ENCODE data around the gene ERAL1. TPM values are rescaled to one million over a fixed set of nuclear protein-coding genes. Genes with fewer than 3 reads are reported as not detected.

The ERAL1 gene
- total and polyA plus RNA-seq, 2 of the 13 experiments (the other 11 are each of a cell fraction or from before 2014, with no cell fraction given), result 46.9 to 72.2 TPM

DNA sequence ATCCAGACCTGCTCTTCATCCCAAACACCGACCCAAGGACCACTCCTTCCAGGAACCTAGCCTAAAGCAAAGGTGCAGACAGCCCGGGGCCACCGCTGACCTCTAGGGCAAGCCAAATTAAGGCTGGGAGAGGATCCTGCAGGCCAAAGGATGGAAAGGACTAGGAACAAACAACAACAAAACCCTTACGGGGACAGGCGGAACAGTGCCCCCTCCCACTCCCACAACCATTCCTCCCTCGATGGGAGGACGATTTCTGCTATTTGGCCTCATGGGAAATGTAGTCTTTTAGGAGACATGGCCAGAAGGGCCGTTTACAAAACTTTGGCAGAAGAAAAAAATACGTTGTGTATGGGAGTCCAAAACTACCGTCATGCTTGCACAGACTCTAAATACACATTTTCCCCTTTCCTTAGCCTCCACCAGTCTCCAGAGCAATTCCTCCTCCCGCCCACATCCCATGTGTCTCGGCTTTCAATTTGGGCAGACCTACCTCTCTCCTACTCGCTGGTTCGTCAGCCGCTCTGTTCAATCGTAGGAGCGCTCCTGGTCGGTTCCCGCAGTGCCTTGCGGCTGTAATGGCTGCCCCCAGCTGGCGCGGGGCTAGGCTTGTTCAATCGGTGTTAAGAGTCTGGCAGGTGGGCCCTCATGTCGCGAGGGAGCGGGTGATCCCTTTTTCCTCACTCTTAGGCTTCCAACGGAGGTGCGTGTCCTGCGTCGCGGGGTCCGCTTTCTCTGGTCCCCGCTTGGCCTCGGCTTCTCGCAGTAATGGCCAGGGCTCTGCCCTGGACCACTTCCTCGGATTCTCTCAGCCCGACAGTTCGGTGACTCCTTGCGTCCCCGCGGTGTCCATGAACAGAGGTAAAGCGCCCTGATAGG, at the start of gene ERAL1 (continued):
- TF ChIP-seq KDM5B (CRISPR knock-in tag; IDR thresholded peaks at IDR 0.05; ENCODE audit: borderline replicate concordance), result peak; percentile 86; the same call in 1 of the 2 replicates
- TF ChIP-seq ZBTB8A (CRISPR knock-in tag; IDR thresholded peaks at IDR 0.05; ENCODE audit: borderline replicate concordance, low read depth), result no peak
- no peak for TF ChIP-seq ARID2 (CRISPR knock-in tag; IDR thresholded peaks at IDR 0.05; ENCODE audit: borderline replicate concordance)
- TF ChIP-seq, protein P1, sequence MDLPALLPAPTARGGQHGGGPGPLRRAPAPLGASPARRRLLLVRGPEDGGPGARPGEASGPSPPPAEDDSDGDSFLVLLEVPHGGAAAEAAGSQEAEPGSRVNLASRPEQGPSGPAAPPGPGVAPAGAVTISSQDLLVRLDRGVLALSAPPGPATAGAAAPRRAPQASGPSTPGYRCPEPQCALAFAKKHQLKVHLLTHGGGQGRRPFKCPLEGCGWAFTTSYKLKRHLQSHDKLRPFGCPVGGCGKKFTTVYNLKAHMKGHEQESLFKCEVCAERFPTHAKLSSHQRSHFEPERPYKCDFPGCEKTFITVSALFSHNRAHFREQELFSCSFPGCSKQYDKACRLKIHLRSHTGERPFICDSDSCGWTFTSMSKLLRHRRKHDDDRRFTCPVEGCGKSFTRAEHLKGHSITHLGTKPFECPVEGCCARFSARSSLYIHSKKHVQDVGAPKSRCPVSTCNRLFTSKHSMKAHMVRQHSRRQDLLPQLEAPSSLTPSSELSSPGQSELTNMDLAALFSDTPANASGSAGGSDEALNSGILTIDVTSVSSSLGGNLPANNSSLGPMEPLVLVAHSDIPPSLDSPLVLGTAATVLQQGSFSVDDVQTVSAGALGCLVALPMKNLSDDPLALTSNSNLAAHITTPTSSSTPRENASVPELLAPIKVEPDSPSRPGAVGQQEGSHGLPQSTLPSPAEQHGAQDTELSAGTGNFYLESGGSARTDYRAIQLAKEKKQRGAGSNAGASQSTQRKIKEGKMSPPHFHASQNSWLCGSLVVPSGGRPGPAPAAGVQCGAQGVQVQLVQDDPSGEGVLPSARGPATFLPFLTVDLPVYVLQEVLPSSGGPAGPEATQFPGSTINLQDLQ (CRISPR knock-in tag; IDR thresholded peaks at IDR 0.05), result no peak
- peak; percentile 50; the same call in 1 of the 2 replicates for TF ChIP-seq HCFC1 (IDR thresholded peaks at IDR 0.05; ENCODE audit: low read depth, low read length)
- TF ChIP-seq, protein P2, sequence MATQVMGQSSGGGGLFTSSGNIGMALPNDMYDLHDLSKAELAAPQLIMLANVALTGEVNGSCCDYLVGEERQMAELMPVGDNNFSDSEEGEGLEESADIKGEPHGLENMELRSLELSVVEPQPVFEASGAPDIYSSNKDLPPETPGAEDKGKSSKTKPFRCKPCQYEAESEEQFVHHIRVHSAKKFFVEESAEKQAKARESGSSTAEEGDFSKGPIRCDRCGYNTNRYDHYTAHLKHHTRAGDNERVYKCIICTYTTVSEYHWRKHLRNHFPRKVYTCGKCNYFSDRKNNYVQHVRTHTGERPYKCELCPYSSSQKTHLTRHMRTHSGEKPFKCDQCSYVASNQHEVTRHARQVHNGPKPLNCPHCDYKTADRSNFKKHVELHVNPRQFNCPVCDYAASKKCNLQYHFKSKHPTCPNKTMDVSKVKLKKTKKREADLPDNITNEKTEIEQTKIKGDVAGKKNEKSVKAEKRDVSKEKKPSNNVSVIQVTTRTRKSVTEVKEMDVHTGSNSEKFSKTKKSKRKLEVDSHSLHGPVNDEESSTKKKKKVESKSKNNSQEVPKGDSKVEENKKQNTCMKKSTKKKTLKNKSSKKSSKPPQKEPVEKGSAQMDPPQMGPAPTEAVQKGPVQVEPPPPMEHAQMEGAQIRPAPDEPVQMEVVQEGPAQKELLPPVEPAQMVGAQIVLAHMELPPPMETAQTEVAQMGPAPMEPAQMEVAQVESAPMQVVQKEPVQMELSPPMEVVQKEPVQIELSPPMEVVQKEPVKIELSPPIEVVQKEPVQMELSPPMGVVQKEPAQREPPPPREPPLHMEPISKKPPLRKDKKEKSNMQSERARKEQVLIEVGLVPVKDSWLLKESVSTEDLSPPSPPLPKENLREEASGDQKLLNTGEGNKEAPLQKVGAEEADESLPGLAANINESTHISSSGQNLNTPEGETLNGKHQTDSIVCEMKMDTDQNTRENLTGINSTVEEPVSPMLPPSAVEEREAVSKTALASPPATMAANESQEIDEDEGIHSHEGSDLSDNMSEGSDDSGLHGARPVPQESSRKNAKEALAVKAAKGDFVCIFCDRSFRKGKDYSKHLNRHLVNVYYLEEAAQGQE (IDR thresholded peaks at IDR 0.05; ENCODE audit: borderline replicate concordance in 1 of 2, low read depth in 1 of 2, low read length in 2 of 2), result peak in 1 of 2 experiments; percentile 22; a peak in 1 of 4 replicates
- TF ChIP-seq NR3C1 (CRISPR knock-in tag; IDR thresholded peaks at IDR 0.05), result no peak
- no peak for TF ChIP-seq RBM39 (IDR thresholded peaks at IDR 0.05; ENCODE audit: low read depth, low read length, poor library complexity, severe bottlenecking)
- TF ChIP-seq ISX (CRISPR knock-in tag; conservative IDR thresholded peaks at IDR 0.05), result no peak; the same call in 1 of the 2 replicates
- no peak for TF ChIP-seq ZNF766 (CRISPR knock-in tag; IDR thresholded peaks at IDR 0.05; ENCODE audit: borderline replicate concordance)
- no peak for TF ChIP-seq AGO1 (IDR thresholded peaks at IDR 0.05; ENCODE audit: low read depth, low read length, poor library complexity, severe bottlenecking)
- no peak for TF ChIP-seq NR1H2 (CRISPR knock-in tag; IDR thresholded peaks at IDR 0.05; ENCODE audit: borderline replicate concordance, low read depth)
- TF ChIP-seq, protein P3, sequence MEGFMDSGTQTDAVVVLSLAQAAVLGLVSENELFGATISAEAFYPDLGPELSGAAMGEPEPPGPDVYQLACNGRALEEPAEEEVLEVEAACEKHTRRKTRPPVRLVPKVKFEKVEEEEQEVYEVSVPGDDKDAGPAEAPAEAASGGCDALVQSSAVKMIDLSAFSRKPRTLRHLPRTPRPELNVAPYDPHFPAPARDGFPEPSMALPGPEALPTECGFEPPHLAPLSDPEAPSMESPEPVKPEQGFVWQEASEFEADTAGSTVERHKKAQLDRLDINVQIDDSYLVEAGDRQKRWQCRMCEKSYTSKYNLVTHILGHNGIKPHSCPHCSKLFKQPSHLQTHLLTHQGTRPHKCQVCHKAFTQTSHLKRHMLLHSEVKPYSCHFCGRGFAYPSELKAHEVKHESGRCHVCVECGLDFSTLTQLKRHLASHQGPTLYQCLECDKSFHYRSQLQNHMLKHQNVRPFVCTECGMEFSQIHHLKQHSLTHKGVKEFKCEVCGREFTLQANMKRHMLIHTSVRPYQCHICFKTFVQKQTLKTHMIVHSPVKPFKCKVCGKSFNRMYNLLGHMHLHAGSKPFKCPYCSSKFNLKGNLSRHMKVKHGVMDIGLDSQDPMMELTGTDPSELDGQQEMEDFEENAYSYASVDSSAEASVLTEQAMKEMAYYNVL (CRISPR knock-in tag; IDR thresholded peaks at IDR 0.05; ENCODE audit: borderline replicate concordance), result no peak
- TF ChIP-seq, protein P4, sequence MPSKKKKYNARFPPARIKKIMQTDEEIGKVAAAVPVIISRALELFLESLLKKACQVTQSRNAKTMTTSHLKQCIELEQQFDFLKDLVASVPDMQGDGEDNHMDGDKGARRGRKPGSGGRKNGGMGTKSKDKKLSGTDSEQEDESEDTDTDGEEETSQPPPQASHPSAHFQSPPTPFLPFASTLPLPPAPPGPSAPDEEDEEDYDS (CRISPR knock-in tag; IDR thresholded peaks at IDR 0.05), result peak; percentile 50; the same call in 1 of the 2 replicates
- no peak; the same call in 1 of the 2 replicates for TF ChIP-seq SP140L (CRISPR knock-in tag; IDR thresholded peaks at IDR 0.05; ENCODE audit: borderline replicate concordance)
- TF ChIP-seq ZFP36L1 (CRISPR knock-in tag; IDR thresholded peaks at IDR 0.05), result no peak
- TF ChIP-seq PHF5A (CRISPR knock-in tag; IDR thresholded peaks at IDR 0.05; ENCODE audit: low read depth, unreplicated experiment), result no peak
- TF ChIP-seq MLLT10 (CRISPR knock-in tag; IDR thresholded peaks at IDR 0.05), result no peak
- no peak for TF ChIP-seq HES4 (CRISPR knock-in tag; IDR thresholded peaks at IDR 0.05; ENCODE audit: borderline replicate concordance)

Data from HepG2 (cell line).